ENCODE results near the gene MRPS15.

DNA sequence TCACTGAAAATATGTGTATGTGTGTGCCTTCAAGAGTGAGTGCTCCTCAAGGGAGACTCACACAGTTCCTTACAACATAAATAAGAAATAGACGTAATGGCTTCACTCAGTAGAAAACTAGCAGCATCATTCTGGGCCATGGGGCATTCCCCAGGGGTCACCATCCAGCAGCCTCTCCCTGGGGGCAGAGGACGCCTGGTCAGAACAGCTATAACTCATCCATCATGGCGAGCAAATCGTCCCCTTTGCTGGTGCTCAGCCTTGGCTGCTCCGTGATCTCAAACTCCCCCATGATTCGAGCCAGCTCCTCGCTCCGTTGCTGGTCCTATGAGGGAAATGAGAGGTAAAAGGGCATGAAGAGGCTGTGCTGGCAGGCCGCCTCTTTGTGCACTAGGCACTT, 46.3 kb downstream of the MRPS15 start:
- TF ChIP-seq, protein P1, sequence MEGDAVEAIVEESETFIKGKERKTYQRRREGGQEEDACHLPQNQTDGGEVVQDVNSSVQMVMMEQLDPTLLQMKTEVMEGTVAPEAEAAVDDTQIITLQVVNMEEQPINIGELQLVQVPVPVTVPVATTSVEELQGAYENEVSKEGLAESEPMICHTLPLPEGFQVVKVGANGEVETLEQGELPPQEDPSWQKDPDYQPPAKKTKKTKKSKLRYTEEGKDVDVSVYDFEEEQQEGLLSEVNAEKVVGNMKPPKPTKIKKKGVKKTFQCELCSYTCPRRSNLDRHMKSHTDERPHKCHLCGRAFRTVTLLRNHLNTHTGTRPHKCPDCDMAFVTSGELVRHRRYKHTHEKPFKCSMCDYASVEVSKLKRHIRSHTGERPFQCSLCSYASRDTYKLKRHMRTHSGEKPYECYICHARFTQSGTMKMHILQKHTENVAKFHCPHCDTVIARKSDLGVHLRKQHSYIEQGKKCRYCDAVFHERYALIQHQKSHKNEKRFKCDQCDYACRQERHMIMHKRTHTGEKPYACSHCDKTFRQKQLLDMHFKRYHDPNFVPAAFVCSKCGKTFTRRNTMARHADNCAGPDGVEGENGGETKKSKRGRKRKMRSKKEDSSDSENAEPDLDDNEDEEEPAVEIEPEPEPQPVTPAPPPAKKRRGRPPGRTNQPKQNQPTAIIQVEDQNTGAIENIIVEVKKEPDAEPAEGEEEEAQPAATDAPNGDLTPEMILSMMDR (conservative IDR thresholded peaks at IDR 0.05 in 1 of 2, IDR thresholded peaks at IDR 0.05 in 1 of 2; ENCODE audit: extremely low read depth in 1 of 2, insufficient read depth in 1 of 2, low read depth in 1 of 2, low read length in 2 of 2): no peak
- TF ChIP-seq EZH2 (IDR thresholded peaks at IDR 0.05; ENCODE audit: borderline replicate concordance, low read length): no peak

Data from mammary epithelial cell (primary cell).